ENCODE results near the gene RHOB. TPM values are rescaled to one million over a fixed set of nuclear protein-coding genes. Genes with fewer than 3 reads are reported as not detected.

Gene RHOB
- polyA plus RNA-seq, 1 donor from 2014 or later: 205 TPM

DNA sequence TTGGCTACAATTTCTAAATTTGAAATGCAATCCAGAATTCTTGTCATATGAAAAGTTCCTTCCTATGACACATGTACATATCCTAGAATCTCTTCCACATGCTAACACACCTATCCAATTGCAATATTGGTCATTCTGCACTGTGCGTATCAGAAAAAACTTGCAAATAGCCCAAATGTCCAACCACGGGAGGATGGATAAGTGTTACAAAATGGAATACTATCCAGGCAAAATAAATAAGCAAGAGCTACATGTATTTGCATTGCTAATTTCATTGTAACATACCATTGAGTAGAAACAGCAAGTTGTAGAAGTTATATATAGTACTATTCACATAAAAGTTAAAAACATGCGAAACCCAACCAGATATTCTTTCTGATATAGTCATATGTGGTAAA, 15.6 kb upstream of the RHOB start:
- no peak overlapping the region for H3K9ac ChIP-seq (ENCODE audit: low read length)
- H3K9me3 ChIP-seq (ENCODE audit: low read length): no peaks in the 10 kb centered on the region
- H2AFZ ChIP-seq (ENCODE audit: low read depth, low read length): no peak overlapping the region
- H3K27me3 ChIP-seq (ENCODE audit: insufficient read depth, low read depth, low read length): no peaks in the 10 kb centered on the region
- TF ChIP-seq, protein P1, sequence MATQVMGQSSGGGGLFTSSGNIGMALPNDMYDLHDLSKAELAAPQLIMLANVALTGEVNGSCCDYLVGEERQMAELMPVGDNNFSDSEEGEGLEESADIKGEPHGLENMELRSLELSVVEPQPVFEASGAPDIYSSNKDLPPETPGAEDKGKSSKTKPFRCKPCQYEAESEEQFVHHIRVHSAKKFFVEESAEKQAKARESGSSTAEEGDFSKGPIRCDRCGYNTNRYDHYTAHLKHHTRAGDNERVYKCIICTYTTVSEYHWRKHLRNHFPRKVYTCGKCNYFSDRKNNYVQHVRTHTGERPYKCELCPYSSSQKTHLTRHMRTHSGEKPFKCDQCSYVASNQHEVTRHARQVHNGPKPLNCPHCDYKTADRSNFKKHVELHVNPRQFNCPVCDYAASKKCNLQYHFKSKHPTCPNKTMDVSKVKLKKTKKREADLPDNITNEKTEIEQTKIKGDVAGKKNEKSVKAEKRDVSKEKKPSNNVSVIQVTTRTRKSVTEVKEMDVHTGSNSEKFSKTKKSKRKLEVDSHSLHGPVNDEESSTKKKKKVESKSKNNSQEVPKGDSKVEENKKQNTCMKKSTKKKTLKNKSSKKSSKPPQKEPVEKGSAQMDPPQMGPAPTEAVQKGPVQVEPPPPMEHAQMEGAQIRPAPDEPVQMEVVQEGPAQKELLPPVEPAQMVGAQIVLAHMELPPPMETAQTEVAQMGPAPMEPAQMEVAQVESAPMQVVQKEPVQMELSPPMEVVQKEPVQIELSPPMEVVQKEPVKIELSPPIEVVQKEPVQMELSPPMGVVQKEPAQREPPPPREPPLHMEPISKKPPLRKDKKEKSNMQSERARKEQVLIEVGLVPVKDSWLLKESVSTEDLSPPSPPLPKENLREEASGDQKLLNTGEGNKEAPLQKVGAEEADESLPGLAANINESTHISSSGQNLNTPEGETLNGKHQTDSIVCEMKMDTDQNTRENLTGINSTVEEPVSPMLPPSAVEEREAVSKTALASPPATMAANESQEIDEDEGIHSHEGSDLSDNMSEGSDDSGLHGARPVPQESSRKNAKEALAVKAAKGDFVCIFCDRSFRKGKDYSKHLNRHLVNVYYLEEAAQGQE (IDR thresholded peaks at IDR 0.05; ENCODE audit: borderline replicate concordance): no peak
- TF ChIP-seq POLR2AphosphoS5 (IDR thresholded peaks at IDR 0.05) (no peak), RAD21 (conservative IDR thresholded peaks at IDR 0.05) (no peak), EP300 (conservative IDR thresholded peaks at IDR 0.05; ENCODE audit: poor library complexity, severe bottlenecking) (no peak), SMC3 (conservative IDR thresholded peaks at IDR 0.05; ENCODE audit: poor library complexity) (no peak), TAF1 (IDR thresholded peaks at IDR 0.05; ENCODE audit: low read depth) (no peak), MXI1 (conservative IDR thresholded peaks at IDR 0.05; ENCODE audit: poor library complexity, severe bottlenecking) (no peak), EZH2 (IDR thresholded peaks at IDR 0.05; ENCODE audit: borderline replicate concordance, insufficient read depth, low read length, poor library complexity, severe bottlenecking) (no peak)
- TF ChIP-seq, protein P2, sequence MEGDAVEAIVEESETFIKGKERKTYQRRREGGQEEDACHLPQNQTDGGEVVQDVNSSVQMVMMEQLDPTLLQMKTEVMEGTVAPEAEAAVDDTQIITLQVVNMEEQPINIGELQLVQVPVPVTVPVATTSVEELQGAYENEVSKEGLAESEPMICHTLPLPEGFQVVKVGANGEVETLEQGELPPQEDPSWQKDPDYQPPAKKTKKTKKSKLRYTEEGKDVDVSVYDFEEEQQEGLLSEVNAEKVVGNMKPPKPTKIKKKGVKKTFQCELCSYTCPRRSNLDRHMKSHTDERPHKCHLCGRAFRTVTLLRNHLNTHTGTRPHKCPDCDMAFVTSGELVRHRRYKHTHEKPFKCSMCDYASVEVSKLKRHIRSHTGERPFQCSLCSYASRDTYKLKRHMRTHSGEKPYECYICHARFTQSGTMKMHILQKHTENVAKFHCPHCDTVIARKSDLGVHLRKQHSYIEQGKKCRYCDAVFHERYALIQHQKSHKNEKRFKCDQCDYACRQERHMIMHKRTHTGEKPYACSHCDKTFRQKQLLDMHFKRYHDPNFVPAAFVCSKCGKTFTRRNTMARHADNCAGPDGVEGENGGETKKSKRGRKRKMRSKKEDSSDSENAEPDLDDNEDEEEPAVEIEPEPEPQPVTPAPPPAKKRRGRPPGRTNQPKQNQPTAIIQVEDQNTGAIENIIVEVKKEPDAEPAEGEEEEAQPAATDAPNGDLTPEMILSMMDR (IDR thresholded peaks at IDR 0.05; ENCODE audit: poor library complexity, severe bottlenecking): no peak
- H3K4me2 ChIP-seq (ENCODE audit: low read length): no peak overlapping the region
- H3F3A ChIP-seq (ENCODE audit: insufficient read depth, low read length, poor library complexity, severe bottlenecking): no peaks in the 10 kb centered on the region
- H3K79me2 ChIP-seq (replicated peaks; ENCODE audit: insufficient read depth, low read length): no peaks in the 10 kb centered on the region
- H3K9me2 ChIP-seq (ENCODE audit: insufficient read depth, low read length): no peaks in the 10 kb centered on the region
- no peaks in the 10 kb centered on the region for H4K20me1 ChIP-seq (ENCODE audit: insufficient read depth)
- no peaks in the 10 kb centered on the region for H3K36me3 ChIP-seq (ENCODE audit: insufficient read depth, low read length)
- no peak overlapping the region for H3K27ac ChIP-seq (ENCODE audit: low read length)
- no peak overlapping the region for H3K4me3 ChIP-seq (ENCODE audit: low read length)

DNA sequence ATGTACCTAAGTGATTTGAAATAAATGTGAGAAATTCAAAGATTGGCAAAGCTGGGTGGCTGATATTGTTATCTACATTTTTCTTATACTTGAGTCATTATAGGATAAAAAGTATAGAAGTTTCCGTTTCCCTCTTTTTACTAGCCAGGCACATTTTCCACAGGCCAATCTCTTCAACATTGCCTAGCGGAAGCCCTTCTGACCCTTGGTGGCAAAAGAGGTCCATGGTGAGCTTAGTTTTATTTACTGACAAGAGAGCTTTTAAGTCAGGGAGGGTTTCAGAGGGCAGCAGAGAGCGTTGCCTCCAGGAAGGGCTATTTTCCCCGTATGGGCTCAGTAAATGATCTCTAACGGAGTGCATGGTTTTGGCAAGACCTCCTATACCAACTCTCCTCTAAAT, 15.1 kb upstream of the RHOB start:
- Histone ChIP-seq H3K27me3 (ENCODE audit: insufficient read depth, low read depth, low read length) (no peaks in the 10 kb centered on the region), H3K4me2 (ENCODE audit: low read length) (no peak overlapping the region), H2AFZ (ENCODE audit: low read depth, low read length) (no peak overlapping the region), H3K9ac (ENCODE audit: low read length) (no peak overlapping the region), H3K36me3 (ENCODE audit: insufficient read depth, low read length) (no peaks in the 10 kb centered on the region), H3K9me2 (ENCODE audit: insufficient read depth, low read length) (no peaks in the 10 kb centered on the region), H3K27ac (ENCODE audit: low read length) (no peak overlapping the region), H3K9me3 (ENCODE audit: low read length) (no peaks in the 10 kb centered on the region), H3F3A (ENCODE audit: insufficient read depth, low read length, poor library complexity, severe bottlenecking) (no peaks in the 10 kb centered on the region), H3K79me2 (replicated peaks; ENCODE audit: insufficient read depth, low read length) (no peaks in the 10 kb centered on the region), H3K4me3 (ENCODE audit: low read length) (no peak overlapping the region), H4K20me1 (ENCODE audit: insufficient read depth) (no peaks in the 10 kb centered on the region)
- no peak for TF ChIP-seq SMC3 (conservative IDR thresholded peaks at IDR 0.05; ENCODE audit: poor library complexity)
- TF ChIP-seq, protein P2 (IDR thresholded peaks at IDR 0.05; ENCODE audit: poor library complexity, severe bottlenecking): no peak
- TF ChIP-seq, protein P1 (IDR thresholded peaks at IDR 0.05; ENCODE audit: borderline replicate concordance): no peak
- TF ChIP-seq EZH2 (IDR thresholded peaks at IDR 0.05; ENCODE audit: borderline replicate concordance, insufficient read depth, low read length, poor library complexity, severe bottlenecking): no peak
- TF ChIP-seq RAD21 (conservative IDR thresholded peaks at IDR 0.05): no peak
- TF ChIP-seq EP300 (conservative IDR thresholded peaks at IDR 0.05; ENCODE audit: poor library complexity, severe bottlenecking): no peak
- no peak for TF ChIP-seq MXI1 (conservative IDR thresholded peaks at IDR 0.05; ENCODE audit: poor library complexity, severe bottlenecking)
- no peak for TF ChIP-seq TAF1 (IDR thresholded peaks at IDR 0.05; ENCODE audit: low read depth)
- TF ChIP-seq POLR2AphosphoS5 (IDR thresholded peaks at IDR 0.05): no peak
